ENCODE data around the gene ZNF609.

GRCh38 chr15:64521201-64521600 is 60.8 kb downstream of the ZNF609 start:
- no peak for TF ChIP-seq EZH2 (IDR thresholded peaks at IDR 0.05; ENCODE audit: borderline replicate concordance)
- TF ChIP-seq CTCF (IDR thresholded peaks at IDR 0.05; ENCODE audit: poor library complexity) = no peak
